H1 (cell line): ENCODE measurements around the gene GALNT11. TPM values are rescaled to one million over a fixed set of nuclear protein-coding genes. Genes with fewer than 3 reads are reported as not detected.

Experiments
- polyA plus RNA-seq, 7 experiments: library from polyadenylated mRNA; depleted of rRNA in 3 of 7; stranded (reverse) in 5 of 7; unstranded in 2 of 7; fragments of >200 nt in 5 of 7; fragments of 200-250 nt in 2 of 7; gene quantifications; 1 replicate in 5 of 7; 2 replicates in 1 of 7; 4 replicates in 1 of 7; pipeline versions ENCODE4 v1.2.1 to v1.2.3, GENCODE V29; 2011 to 2013; ENCODE audit warnings: missing spikeins in 2 of 7, mixed read lengths in 2 of 7
- small RNA-seq: library from polyadenylated mRNA; stranded (forward); fragments of <200 nt; extraction: miRNeasy Mini kit (QIAGEN cat#:217004); gene quantifications from one replicate; pipeline ENCODE3, GENCODE V24; 2013; ENCODE audit not compliant: insufficient read depth
- total RNA-seq: library from RNA; stranded (reverse); fragmentation: NEBNext Ultra II Directional; extraction: Animal tissue kit (Norgen Biotek cat#: 25700); gene quantifications from 2 replicates; pipeline ENCODE4 v1.2.1, GENCODE V29; 2021

Gene GALNT11
- total and polyA plus RNA-seq, 2 of the 8 experiments (the other 6 are each of a cell fraction or from before 2014, with no cell fraction given) = 20.5 to 23.2 TPM

Small RNA genes lying within 50 kb of the gene (small RNA-seq; reads per million reads assigned to genes)
- not detected for gene RF00017

Other genes starting within 250 kb of the GALNT11 start
- 18.1 and 21.2 TPM in 2 replicates for gene PRKAG2, start 148.6 kb upstream of the GALNT11 start, total RNA-seq
- gene PRKAG2, start 148.6 kb upstream of the GALNT11 start, polyA plus RNA-seq (2011; rRNA removed) = 5.4 and 7.5 TPM in 2 replicates
- not detected in 2 replicates for gene GALNTL5, start 69.2 kb upstream of the GALNT11 start, total RNA-seq
- 0.09 TPM in 1 of 2 replicates, not detected in the other for gene GALNTL5, start 69.2 kb upstream of the GALNT11 start, polyA plus RNA-seq (2011; rRNA removed)